ENCODE data around the gene SEC22C. TPM values are rescaled to one million over a fixed set of nuclear protein-coding genes. Genes with fewer than 3 reads are reported as not detected.

SEC22C gene
- polyA plus RNA-seq, 1 donor from 2014 or later = 93.6 TPM

DNA sequence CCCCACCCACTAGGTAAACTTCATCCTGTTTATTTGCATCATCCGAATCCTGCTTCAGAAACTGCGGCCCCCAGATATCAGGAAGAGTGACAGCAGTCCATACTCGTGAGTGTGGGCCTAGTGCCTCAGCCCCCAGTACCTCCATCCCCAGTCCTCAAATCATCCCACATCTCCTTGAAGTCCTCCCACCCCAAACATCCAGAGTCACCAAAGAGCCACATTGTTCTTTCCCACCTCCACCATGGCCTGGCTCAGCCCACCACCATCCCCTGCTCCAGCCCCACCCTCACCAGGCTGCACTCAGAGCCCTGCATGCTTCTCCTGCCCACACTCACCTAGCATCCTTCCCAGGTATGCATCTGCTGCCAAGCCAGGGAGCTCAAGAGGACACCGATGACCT, 49.5 kb downstream of the SEC22C start:
- Histone ChIP-seq H4K20me1 (ENCODE audit: insufficient read depth) (no peaks in the 10 kb centered on the region), H3K4me3 (ENCODE audit: low read length) (no peak overlapping the region), H3K9me2 (ENCODE audit: insufficient read depth, low read length) (no peaks in the 10 kb centered on the region), H2AFZ (ENCODE audit: low read depth, low read length) (no peak overlapping the region), H3K27me3 (ENCODE audit: insufficient read depth, low read depth, low read length) (no peaks in the 10 kb centered on the region), H3K9me3 (ENCODE audit: low read length) (no peaks in the 10 kb centered on the region), H3K79me2 (replicated peaks; ENCODE audit: insufficient read depth, low read length) (no peaks in the 10 kb centered on the region), H3K36me3 (ENCODE audit: insufficient read depth, low read length) (no peaks in the 10 kb centered on the region), H3K4me2 (ENCODE audit: low read length) (no peak overlapping the region), H3K9ac (ENCODE audit: low read length) (no peak overlapping the region), H3K27ac (ENCODE audit: low read length) (no peak overlapping the region), H3F3A (ENCODE audit: insufficient read depth, low read length, poor library complexity, severe bottlenecking) (no peaks in the 10 kb centered on the region)
- TF ChIP-seq, protein P1, sequence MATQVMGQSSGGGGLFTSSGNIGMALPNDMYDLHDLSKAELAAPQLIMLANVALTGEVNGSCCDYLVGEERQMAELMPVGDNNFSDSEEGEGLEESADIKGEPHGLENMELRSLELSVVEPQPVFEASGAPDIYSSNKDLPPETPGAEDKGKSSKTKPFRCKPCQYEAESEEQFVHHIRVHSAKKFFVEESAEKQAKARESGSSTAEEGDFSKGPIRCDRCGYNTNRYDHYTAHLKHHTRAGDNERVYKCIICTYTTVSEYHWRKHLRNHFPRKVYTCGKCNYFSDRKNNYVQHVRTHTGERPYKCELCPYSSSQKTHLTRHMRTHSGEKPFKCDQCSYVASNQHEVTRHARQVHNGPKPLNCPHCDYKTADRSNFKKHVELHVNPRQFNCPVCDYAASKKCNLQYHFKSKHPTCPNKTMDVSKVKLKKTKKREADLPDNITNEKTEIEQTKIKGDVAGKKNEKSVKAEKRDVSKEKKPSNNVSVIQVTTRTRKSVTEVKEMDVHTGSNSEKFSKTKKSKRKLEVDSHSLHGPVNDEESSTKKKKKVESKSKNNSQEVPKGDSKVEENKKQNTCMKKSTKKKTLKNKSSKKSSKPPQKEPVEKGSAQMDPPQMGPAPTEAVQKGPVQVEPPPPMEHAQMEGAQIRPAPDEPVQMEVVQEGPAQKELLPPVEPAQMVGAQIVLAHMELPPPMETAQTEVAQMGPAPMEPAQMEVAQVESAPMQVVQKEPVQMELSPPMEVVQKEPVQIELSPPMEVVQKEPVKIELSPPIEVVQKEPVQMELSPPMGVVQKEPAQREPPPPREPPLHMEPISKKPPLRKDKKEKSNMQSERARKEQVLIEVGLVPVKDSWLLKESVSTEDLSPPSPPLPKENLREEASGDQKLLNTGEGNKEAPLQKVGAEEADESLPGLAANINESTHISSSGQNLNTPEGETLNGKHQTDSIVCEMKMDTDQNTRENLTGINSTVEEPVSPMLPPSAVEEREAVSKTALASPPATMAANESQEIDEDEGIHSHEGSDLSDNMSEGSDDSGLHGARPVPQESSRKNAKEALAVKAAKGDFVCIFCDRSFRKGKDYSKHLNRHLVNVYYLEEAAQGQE (IDR thresholded peaks at IDR 0.05; ENCODE audit: borderline replicate concordance) = no peak
- TF ChIP-seq SMC3 (conservative IDR thresholded peaks at IDR 0.05; ENCODE audit: poor library complexity) = no peak
- TF ChIP-seq, protein P2, sequence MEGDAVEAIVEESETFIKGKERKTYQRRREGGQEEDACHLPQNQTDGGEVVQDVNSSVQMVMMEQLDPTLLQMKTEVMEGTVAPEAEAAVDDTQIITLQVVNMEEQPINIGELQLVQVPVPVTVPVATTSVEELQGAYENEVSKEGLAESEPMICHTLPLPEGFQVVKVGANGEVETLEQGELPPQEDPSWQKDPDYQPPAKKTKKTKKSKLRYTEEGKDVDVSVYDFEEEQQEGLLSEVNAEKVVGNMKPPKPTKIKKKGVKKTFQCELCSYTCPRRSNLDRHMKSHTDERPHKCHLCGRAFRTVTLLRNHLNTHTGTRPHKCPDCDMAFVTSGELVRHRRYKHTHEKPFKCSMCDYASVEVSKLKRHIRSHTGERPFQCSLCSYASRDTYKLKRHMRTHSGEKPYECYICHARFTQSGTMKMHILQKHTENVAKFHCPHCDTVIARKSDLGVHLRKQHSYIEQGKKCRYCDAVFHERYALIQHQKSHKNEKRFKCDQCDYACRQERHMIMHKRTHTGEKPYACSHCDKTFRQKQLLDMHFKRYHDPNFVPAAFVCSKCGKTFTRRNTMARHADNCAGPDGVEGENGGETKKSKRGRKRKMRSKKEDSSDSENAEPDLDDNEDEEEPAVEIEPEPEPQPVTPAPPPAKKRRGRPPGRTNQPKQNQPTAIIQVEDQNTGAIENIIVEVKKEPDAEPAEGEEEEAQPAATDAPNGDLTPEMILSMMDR (IDR thresholded peaks at IDR 0.05; ENCODE audit: poor library complexity, severe bottlenecking) = no peak
- no peak for TF ChIP-seq POLR2AphosphoS5 (IDR thresholded peaks at IDR 0.05)
- TF ChIP-seq RAD21 (conservative IDR thresholded peaks at IDR 0.05) = no peak
- no peak for TF ChIP-seq EP300 (conservative IDR thresholded peaks at IDR 0.05; ENCODE audit: poor library complexity, severe bottlenecking)
- TF ChIP-seq TAF1 (IDR thresholded peaks at IDR 0.05; ENCODE audit: low read depth) = no peak

DNA sequence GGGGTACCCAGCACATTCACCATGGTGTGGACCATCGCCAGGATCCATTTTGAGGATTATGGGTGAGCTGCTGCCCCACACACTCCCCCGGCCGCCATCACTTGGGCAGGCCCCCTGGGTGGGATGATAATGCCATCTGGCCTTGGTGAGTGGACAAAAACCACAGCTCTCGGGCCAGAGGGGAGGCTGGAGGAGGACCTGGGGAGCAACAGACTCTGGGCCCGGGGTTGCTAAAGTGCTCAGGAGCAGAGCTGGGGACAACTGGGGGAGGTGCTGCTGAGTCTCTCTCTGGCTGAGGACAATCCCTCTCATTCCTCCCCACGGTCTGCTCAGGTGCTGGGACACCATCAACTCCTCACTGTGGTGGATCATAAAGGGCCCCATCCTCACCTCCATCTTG, 50.3 kb downstream of the SEC22C start:
- H3K4me3 ChIP-seq (ENCODE audit: low read length) = no peak overlapping the region

More for the DNA sequence above, 50.3 kb downstream of the SEC22C start:
- H3K9me3 ChIP-seq (ENCODE audit: low read length) = no peaks in the 10 kb centered on the region
- TF ChIP-seq TAF1 (IDR thresholded peaks at IDR 0.05; ENCODE audit: low read depth) (no peak), EP300 (conservative IDR thresholded peaks at IDR 0.05; ENCODE audit: poor library complexity, severe bottlenecking) (no peak), SMC3 (conservative IDR thresholded peaks at IDR 0.05; ENCODE audit: poor library complexity) (no peak), MXI1 (conservative IDR thresholded peaks at IDR 0.05; ENCODE audit: poor library complexity, severe bottlenecking) (no peak), EZH2 (IDR thresholded peaks at IDR 0.05; ENCODE audit: borderline replicate concordance, insufficient read depth, low read length, poor library complexity, severe bottlenecking) (no peak), RAD21 (conservative IDR thresholded peaks at IDR 0.05) (no peak), POLR2AphosphoS5 (IDR thresholded peaks at IDR 0.05) (no peak)
- TF ChIP-seq, protein P1 (IDR thresholded peaks at IDR 0.05; ENCODE audit: borderline replicate concordance) = no peak
- TF ChIP-seq, protein P2 (IDR thresholded peaks at IDR 0.05; ENCODE audit: poor library complexity, severe bottlenecking) = no peak
- H3K36me3 ChIP-seq (ENCODE audit: insufficient read depth, low read length) = no peaks in the 10 kb centered on the region
- H3K9me2 ChIP-seq (ENCODE audit: insufficient read depth, low read length) = no peaks in the 10 kb centered on the region
- no peaks in the 10 kb centered on the region for H3F3A ChIP-seq (ENCODE audit: insufficient read depth, low read length, poor library complexity, severe bottlenecking)
- H3K79me2 ChIP-seq (replicated peaks; ENCODE audit: insufficient read depth, low read length) = no peaks in the 10 kb centered on the region
- no peak overlapping the region for H2AFZ ChIP-seq (ENCODE audit: low read depth, low read length)
- no peaks in the 10 kb centered on the region for H3K27me3 ChIP-seq (ENCODE audit: insufficient read depth, low read depth, low read length)
- H4K20me1 ChIP-seq (ENCODE audit: insufficient read depth) = no peaks in the 10 kb centered on the region
- no peak overlapping the region for H3K27ac ChIP-seq (ENCODE audit: low read length)
- no peak overlapping the region for H3K9ac ChIP-seq (ENCODE audit: low read length)
- no peak overlapping the region for H3K4me2 ChIP-seq (ENCODE audit: low read length)
